Panc1 (cell line): ENCODE data around the gene GNAS-AS1. TPM values are rescaled to one million over a fixed set of nuclear protein-coding genes. Genes with fewer than 3 reads are reported as not detected.
A peak's percentile ranks its signal among the peaks of the same experiment; 100 is the strongest.

ENCODE experiments used
- ATAC-seq: fragments of 200-7000 bp; cut with Tn5 transposase; 2 replicates; pipeline ENCODE4 v1.9.1; 2020; ENCODE audit warnings: mild to moderate bottlenecking, moderate library complexity
- BruUV-seq: library from RNA; stranded (reverse); fragments of 400-500 nt; replicated peaks from 2 replicates; lab custom pipeline; 2021; lab: Mats Ljungman, UMichigan
- CTCF ChIA-PET: fragments of 300-600 bp; sonication (Branson Sonifier 250); formaldehyde crosslinking; loops from one replicate; lab custom pipeline; 2022; ENCODE audit warnings: antibody characterized with exemption; lab: Charles Lee
- POLR2A ChIA-PET: fragments of 300-600 bp; sonication (Branson Sonifier 250); formaldehyde crosslinking; loops from one replicate; lab custom pipeline; 2022; ENCODE audit warnings: antibody characterized with exemption; lab: Charles Lee
- DNase-seq: peaks from one replicate; pipeline ENCODE4 v3.0.0-alpha.2; 2010; ENCODE audit warnings: low read depth, low spot score
- H3K27ac ChIP-seq: 2 replicates; pipeline ENCODE4 v1.5.1; 2011; ENCODE audit warnings: mild to moderate bottlenecking, low read length, inconsistent platforms
- H3K27me3 ChIP-seq: fragments of 200-500 bp; sonication (Bioruptor generic); 2 replicates; pipeline ENCODE4 v1.6.0; 2014; ENCODE audit warnings: low read length, inconsistent platforms; ENCODE audit not compliant: control insufficient read depth, insufficient read depth
- H3K36me3 ChIP-seq: fragments of 200-500 bp; sonication (Bioruptor generic); 2 replicates; pipeline ENCODE4 v1.5.1; 2014; ENCODE audit warnings: inconsistent platforms, mild to moderate bottlenecking, low read length, moderate library complexity; ENCODE audit not compliant: control insufficient read depth, insufficient read depth
- H3K4me1 ChIP-seq: 2 replicates; pipeline ENCODE4 v1.5.1; 2011; ENCODE audit warnings: inconsistent platforms, mild to moderate bottlenecking, low read length, moderate library complexity; ENCODE audit not compliant: control insufficient read depth, insufficient read depth
- H3K4me3 ChIP-seq, 2 experiments: 2 replicates each; pipeline ENCODE4 v1.5.1; 2011 to 2012; ENCODE audit warnings: low read depth in 2 of 2, low read length in 2 of 2, mild to moderate bottlenecking in 2 of 2, inconsistent platforms in 1 of 2, moderate library complexity in 1 of 2
- H3K9me3 ChIP-seq: fragments of 200-500 bp; sonication (Bioruptor generic); 2 replicates; pipeline ENCODE4 v1.5.1; 2014; ENCODE audit warnings: low read depth, mild to moderate bottlenecking, inconsistent platforms, low read length, moderate library complexity; ENCODE audit not compliant: control insufficient read depth, insufficient read depth
- POLR2AphosphoS5 ChIP-seq: IDR thresholded peaks from 2 replicates; pipeline ENCODE4 v1.6.1; 2012; ENCODE audit warnings: mild to moderate bottlenecking, low read depth, low read length, moderate library complexity
- SIN3A ChIP-seq: IDR thresholded peaks from 2 replicates; pipeline ENCODE4 v1.6.1; 2012; ENCODE audit warnings: low read depth, mild to moderate bottlenecking, low read length, moderate library complexity, borderline replicate concordance; ENCODE audit not compliant: insufficient read depth
- TCF7L2 ChIP-seq: IDR thresholded peaks from 2 replicates; pipeline ENCODE4 v1.6.1; 2011; ENCODE audit warnings: mild to moderate bottlenecking, low read depth, low read length, inconsistent platforms
- in situ Hi-C: cut with HindIII; loops from 2 replicates; pipeline ENCODE4 v1.10.0; 2016; ENCODE audit warnings: low sequenced_read_pairs, low pct_unique_long_range_greater_than_20kb
- intact Hi-C: fragments of 100-400 bp; cut with micrococcal nuclease; formaldehyde crosslinking; loops from one replicate; pipeline ENCODE4 v1.10.0; 2022; ENCODE audit not compliant: unreplicated experiment
- total RNA-seq: library from RNA; stranded (reverse); gene quantifications from one replicate; pipeline ENCODE4 v1.2.1, GENCODE V29; 2021; ENCODE audit not compliant: unreplicated experiment
- TF ChIP-seq, protein P1 (sequence below), 2 experiments: IDR thresholded peaks; 2 replicates each; pipeline ENCODE4 v1.6.1; 2011 to 2012; ENCODE audit warnings: low read depth in 2 of 2, control low read depth in 1 of 2, low read length in 1 of 2, mild to moderate bottlenecking in 1 of 2, moderate library complexity in 1 of 2; ENCODE audit not compliant: insufficient read depth in 1 of 2
- TF ChIP-seq, protein P2 (sequence below): fragments of 450-650 bp; IDR thresholded peaks from 2 replicates; pipeline ENCODE4 v1.5.1; 2017; ENCODE audit warnings: mild to moderate bottlenecking

The GNAS-AS1 gene
- total RNA-seq, 1 experiment from 2014 or later: not detected

DNA sequence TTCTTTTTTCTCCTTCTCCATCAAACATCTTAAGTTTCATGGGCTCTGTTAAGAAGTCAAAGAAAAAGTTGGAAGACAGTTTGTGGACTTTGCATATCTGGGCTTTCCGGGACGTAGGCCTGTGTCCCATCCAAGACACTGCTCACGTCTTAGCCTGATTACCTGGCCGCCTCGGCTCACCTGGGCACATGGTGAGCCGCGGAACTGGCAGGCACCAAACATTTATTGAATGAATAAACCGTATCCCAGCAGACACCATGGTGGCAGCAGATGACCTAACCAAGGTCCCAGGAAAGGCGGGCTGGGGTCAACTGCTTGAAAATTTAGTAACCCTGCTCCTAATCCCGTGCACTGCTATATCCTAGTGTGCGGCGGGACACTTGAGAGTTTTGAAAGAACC, 37.4 kb upstream of the GNAS-AS1 start:
- DNase-seq (no peak), ATAC-seq (no peak)
- in situ Hi-C loops (no loop called here), intact Hi-C loops (no loop called here)
- ChIA-PET POLR2A (no interaction called here), CTCF (no interaction called here)
- no peak for TF ChIP-seq TCF7L2
- H3K27me3 ChIP-seq: no peaks in the 10 kb centered on the region
- no peaks in the 10 kb centered on the region; the same call in 1 of the 2 replicates for H3K4me1 ChIP-seq
- peaks cover 2% of the 10 kb centered on the region; the same call in 1 of the 2 replicates for H3K36me3 ChIP-seq
- no peak overlapping the region for H3K27ac ChIP-seq
- no peaks in the 10 kb centered on the region for H3K9me3 ChIP-seq
- BruUV-seq: no TSS peak
- peak overlapping the region in 1 of 2 experiments; percentile 26; a peak in 1 of 4 replicates for H3K4me3 ChIP-seq

DNA sequence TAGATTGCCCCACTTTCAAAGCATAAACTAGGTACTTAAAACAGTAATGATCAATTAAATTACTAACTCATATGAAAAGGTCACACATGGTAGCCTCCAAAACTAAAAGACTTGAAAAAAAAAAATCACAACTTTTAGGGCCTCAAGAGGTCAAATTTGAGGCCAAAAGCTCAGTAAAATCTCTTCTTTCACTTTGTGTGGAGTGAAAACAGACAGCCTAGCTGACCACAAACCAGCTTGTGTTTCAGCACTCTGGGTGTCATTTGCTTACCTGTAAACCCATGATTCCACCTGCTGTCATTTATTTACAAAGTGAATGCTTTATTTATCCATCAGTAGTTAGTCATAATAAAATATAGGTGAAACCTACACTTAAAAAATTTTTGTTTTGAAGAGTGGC, 35.8 kb upstream of the GNAS-AS1 start:
- no peak for DNase-seq
- no peak for ATAC-seq
- TF ChIP-seq POLR2AphosphoS5 (no peak), TCF7L2 (no peak), SIN3A (no peak)
- TF ChIP-seq, protein P1, sequence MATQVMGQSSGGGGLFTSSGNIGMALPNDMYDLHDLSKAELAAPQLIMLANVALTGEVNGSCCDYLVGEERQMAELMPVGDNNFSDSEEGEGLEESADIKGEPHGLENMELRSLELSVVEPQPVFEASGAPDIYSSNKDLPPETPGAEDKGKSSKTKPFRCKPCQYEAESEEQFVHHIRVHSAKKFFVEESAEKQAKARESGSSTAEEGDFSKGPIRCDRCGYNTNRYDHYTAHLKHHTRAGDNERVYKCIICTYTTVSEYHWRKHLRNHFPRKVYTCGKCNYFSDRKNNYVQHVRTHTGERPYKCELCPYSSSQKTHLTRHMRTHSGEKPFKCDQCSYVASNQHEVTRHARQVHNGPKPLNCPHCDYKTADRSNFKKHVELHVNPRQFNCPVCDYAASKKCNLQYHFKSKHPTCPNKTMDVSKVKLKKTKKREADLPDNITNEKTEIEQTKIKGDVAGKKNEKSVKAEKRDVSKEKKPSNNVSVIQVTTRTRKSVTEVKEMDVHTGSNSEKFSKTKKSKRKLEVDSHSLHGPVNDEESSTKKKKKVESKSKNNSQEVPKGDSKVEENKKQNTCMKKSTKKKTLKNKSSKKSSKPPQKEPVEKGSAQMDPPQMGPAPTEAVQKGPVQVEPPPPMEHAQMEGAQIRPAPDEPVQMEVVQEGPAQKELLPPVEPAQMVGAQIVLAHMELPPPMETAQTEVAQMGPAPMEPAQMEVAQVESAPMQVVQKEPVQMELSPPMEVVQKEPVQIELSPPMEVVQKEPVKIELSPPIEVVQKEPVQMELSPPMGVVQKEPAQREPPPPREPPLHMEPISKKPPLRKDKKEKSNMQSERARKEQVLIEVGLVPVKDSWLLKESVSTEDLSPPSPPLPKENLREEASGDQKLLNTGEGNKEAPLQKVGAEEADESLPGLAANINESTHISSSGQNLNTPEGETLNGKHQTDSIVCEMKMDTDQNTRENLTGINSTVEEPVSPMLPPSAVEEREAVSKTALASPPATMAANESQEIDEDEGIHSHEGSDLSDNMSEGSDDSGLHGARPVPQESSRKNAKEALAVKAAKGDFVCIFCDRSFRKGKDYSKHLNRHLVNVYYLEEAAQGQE (IDR thresholded peaks at IDR 0.05; ENCODE audit: insufficient read depth in 1 of 2, low read depth in 2 of 2, low read length in 1 of 2): no peak
- TF ChIP-seq, protein P2, sequence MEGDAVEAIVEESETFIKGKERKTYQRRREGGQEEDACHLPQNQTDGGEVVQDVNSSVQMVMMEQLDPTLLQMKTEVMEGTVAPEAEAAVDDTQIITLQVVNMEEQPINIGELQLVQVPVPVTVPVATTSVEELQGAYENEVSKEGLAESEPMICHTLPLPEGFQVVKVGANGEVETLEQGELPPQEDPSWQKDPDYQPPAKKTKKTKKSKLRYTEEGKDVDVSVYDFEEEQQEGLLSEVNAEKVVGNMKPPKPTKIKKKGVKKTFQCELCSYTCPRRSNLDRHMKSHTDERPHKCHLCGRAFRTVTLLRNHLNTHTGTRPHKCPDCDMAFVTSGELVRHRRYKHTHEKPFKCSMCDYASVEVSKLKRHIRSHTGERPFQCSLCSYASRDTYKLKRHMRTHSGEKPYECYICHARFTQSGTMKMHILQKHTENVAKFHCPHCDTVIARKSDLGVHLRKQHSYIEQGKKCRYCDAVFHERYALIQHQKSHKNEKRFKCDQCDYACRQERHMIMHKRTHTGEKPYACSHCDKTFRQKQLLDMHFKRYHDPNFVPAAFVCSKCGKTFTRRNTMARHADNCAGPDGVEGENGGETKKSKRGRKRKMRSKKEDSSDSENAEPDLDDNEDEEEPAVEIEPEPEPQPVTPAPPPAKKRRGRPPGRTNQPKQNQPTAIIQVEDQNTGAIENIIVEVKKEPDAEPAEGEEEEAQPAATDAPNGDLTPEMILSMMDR: no peak
- BruUV-seq: no TSS peak
- no peaks in the 10 kb centered on the region for H3K4me1 ChIP-seq
- H3K27me3 ChIP-seq: no peaks in the 10 kb centered on the region; the same call in 1 of the 2 replicates
- no peak overlapping the region for H3K4me3 ChIP-seq
- no peak overlapping the region for H3K27ac ChIP-seq
- no peaks in the 10 kb centered on the region for H3K36me3 ChIP-seq
- in situ Hi-C loops: no loop called here
- intact Hi-C loops: no loop called here
- H3K9me3 ChIP-seq: no peaks in the 10 kb centered on the region
- CTCF ChIA-PET: no interaction called here
- POLR2A ChIA-PET: interaction anchor here (0.7 kb wide), 1 partner anchor 11 kb away, joined by 4 read pairs; no protein-coding TSS in a partner anchor

DNA sequence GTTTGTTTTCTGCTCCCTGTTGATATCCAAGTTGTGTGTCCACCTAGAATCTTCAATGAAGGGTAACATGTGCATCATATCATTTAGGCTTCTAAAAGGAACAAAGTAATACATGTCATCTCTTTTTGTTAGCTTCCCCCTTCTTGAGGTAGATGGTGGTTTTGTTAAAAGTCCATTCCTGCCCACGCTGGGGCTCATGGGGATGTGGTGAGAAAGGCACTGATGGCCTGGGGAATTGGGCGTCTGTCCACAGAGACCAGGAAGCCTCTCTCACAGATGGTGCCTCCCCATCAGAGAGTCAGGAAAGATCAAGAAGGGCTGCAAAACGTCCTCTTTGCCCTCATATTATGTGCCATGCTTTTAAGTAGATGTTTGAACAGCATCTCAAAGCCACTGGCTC, 34.3 kb upstream of the GNAS-AS1 start:
- no peak for DNase-seq
- ChIA-PET POLR2A (no interaction called here), CTCF (no interaction called here)
- no peak overlapping the region for H3K4me3 ChIP-seq
- no peaks in the 10 kb centered on the region; the same call in 1 of the 2 replicates for H3K27me3 ChIP-seq
- H3K27ac ChIP-seq: no peak overlapping the region
- TF ChIP-seq, protein P2: no peak
- H3K36me3 ChIP-seq: no peaks in the 10 kb centered on the region
- ATAC-seq: no peak
- no peaks in the 10 kb centered on the region for H3K4me1 ChIP-seq
- in situ Hi-C loops (no loop called here), intact Hi-C loops (no loop called here)
- no TSS peak for BruUV-seq
- H3K9me3 ChIP-seq: no peaks in the 10 kb centered on the region
